ENCODE measurements around the gene SLC26A1. TPM values are rescaled to one million over a fixed set of nuclear protein-coding genes. Genes with fewer than 3 reads are reported as not detected.
"Not testable (repeated sequence)": the region's sequence is repeated elsewhere in the genome, so short reads cannot be mapped to it uniquely, and the experiment has no call there.

Gene SLC26A1
- total RNA-seq, 1 experiment from 2014 or later: not detected

DNA sequence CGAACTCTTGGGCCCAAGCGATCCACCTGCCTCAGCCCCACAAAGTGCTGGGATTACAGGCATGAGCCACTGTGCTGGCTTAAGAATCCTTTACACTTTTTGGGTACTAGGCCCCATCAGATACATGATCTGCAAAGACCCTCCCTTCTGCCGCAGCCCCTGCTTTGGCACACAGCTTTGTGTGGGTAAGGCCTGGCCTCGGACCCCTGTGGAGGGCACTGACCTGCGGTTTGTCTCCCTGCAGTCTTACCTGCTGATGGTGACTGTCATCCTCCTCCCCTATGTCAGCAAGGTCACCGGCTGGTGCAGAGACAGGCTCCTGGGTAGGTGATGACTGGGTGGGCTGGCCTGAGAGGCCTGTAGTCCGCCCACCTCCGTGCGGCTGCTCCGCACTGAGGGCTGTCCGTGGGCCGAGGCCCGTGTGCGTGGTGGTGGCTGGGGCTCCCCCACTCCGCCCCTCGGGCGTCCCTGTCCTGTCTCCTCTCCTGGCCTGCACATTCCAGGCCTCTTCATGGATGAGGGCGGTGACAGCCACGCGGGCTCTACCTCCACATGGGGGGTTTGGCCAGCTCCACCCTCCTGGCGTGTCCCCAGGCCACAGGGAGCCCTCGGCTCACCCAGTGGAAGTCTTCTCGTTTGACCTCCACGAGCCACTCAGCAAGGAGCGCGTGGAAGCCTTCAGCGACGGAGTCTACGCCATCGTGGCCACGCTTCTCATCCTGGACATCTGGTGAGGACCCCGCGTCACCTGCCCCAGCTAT, 37.9 kb downstream of the SLC26A1 start:
- DNase-seq (ENCODE audit: low read depth): no peak

DNA sequence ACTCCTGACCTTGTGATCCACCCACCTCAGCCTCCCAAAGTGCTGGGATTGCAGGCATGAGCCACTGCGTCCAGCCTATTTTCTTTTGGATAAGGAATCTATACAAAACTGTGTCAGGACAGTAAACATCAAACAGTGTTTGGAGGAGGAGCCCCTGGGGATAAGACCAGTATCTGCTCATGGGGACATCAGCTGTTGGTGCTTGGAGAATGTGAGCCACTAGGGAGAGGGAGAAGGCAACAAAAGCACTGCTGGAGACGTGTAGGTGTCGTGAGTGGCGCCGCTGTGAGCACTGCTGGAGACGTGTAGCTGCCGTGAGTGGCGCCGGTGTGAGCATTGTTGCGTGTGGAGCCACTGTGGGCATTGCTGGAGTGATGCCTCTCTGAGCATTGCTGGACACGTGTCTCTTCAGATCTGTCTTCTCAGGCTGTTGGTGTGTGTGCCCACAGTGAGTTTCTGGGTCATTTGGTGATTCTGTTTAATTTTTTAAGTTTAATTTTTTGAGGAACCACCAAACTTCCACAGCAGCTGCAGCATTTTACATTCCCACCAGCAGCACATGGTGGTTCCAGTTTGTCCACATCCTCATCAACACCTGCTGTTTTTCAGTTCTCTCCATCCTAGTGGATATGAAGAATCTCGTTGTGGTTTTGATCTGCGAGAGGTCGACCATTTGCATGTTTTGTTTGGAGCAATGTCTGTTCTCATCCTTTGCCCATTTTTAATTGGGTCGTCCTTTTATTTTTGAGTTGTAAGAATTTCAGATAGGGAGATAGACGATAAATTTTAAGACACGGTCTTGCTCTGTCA, 38.8 kb downstream of the SLC26A1 start:
- no peak for DNase-seq (ENCODE audit: low read depth)

DNA sequence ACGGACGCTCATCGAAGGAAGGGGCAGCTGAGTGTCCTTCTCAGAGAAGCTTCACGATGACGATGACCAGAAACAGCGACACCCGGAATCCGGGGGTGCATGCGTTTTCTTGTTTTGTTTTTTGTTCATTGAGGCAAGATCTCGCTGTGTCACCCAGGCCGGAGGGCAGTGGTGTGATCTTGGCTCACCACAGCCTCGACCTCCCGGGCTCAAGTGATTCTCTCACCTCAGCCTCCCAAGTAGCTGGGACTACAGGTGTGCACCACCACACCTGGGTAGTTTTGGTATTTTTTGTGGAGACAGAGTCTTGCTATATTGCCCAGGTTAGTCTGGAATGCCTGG, 39.7 kb downstream of the SLC26A1 start:
- no peak for DNase-seq (ENCODE audit: low read depth)

DNA sequence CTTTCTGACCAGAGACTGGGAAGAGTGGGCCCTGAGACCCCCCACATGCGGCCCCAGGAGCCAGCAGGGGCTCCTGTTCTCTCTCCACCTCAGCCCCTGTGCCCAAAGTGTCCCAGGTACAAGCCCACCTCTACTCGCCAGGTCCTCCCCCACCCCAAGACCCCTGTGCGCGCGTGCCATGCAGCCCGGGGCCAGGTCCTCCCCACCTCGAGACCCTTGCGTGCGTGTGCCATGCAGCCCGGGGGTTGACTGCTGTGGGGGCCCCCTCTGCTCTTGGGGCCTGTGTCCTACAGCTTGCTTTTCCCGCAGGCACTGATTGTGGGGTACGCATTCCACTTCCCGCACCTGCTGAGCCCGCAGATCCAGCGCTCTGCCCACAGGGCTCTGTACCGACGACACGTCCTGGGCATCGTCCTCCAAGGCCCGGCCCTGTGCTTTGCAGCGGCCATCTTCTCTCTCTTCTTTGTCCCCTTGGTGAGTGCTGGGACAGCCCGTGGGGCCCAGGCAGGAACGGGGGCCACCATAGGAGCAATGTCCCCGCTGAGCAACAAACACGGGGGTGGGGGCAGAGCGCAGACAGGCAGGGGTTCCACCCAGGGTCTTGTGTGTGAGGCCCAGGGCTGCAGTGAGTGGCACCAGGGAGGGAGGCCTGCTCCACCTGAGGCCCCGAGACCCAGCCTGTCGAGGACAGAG, 40.2 kb downstream of the SLC26A1 start:
- DNase-seq (ENCODE audit: low read depth): no peak

DNA sequence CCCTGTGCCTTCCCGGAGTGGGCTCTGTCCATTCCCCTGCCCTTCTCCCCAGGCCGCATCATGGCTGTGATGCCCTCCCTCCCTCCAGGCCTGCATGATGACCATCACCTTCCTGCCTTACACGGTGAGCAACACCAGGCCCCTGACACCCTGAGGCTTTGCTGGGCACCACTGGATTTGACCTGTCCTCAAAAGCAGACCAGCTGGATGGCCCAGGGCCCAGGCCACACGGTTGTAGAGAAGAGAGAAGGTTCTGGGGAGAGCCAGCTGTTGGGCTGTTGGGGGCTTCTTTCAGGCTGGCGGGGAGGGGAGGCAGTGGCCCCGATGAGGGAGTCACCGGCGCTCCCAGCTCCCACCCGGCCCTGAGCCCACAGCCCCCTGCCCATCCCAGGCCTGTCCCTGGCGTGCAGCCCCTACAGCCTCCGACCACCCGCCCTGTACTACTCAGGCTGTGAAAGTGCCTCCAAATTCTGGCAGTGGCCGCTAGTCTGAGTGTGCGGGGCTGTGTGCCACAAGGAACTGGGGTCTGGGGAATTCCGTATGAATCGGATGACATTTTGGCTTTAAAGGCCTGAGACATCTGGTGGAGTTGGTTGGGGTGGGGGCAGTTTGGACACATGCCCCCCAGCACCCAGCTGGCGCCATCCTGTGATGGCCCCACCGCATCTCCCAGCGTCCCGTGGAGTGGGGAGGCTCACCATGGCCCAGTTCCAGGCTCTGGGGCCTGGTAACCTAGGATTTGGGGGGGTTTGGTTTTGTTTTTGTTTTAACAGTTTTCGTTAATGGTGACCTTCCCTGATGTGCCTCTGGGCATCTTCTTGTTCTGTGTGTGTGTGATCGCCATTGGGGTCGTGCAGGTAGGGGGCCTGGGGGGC, 41.4 kb downstream of the SLC26A1 start:
- no peak for DNase-seq (ENCODE audit: low read depth)

DNA sequence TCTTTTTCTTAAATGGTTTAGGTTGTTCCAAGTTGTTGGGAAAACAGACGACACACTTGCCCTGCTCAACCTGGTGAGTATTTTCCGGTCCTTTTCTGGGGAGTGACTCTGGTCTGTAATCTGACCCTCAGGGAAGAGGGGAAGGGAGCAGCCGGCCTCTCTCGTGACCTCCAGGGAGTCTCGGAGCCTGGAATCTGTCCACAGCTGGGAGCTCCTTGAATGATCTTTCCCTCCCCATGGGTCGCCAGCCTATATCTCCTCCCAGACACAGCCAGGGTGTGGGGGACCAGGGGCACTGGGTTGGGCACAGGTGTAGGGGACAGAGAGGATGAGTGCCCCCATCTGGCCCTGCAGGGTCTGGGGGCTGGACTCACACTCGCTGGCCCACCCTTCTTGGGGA, 42.0 kb downstream of the SLC26A1 start:
- no peak for DNase-seq (ENCODE audit: low read depth)

DNA sequence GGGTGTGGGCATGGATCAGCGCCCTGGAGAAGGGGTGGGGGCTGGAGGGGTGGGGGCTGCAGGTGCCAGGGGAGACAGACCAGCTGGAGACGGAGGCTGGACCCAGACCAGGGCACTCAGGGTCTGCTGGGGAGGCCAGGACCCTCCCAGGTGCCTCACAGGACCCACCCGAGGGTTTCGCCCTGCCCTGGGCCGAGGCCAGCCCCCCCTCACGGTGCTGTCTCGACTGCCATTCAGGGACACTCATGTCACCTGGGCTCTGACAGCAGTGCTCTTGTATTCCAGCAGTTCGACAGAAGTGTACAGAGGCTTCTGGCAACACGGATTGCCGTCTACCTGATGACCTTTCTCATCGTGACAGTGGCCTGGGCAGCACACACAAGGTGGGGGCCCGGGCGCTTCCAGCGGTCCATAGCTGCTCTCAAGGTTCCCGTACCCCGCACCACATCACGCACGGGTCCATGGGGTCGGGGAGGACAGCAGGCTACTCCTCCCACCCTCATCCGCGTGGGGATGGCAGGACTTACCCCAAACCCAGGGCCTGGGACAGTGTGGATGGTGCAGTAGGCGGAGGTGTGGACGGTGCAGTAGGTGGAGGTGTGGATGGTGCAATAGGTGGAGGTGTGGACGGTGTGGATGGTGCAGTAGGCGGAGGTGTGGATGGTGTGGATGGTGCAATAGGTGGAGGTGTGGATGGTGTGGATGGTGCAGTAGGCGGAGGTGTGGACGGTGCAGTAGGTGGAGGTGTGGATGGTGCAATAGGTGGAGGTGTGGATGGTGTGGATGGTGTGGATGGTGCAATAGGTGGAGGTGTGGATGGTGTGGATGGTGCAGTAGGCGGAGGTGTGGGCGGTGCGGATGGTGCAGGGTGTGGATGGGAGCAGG, 42.8 kb downstream of the SLC26A1 start:
- no peak for DNase-seq (ENCODE audit: low read depth)

DNA sequence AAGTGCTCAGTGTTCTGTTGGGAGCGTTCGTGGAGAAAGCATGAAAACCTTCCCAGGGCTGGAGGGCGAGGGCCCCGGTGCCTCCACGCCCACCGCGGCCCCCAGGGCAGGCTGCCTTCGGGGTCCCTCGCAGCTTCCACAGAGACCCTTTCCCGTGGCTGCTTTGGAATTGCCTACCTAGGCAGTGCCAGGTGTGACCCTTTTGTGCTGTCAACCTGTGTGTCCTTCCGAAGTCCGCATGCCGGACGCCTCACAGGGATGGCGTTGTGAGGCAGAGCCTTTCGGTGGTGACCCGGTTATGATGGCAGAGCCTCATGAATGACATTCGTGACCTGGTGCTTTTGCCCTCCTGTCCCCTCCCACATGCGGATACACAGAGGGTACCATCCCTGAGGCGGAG, 43.5 kb downstream of the SLC26A1 start:
- no peak for DNase-seq (ENCODE audit: low read depth)

DNA sequence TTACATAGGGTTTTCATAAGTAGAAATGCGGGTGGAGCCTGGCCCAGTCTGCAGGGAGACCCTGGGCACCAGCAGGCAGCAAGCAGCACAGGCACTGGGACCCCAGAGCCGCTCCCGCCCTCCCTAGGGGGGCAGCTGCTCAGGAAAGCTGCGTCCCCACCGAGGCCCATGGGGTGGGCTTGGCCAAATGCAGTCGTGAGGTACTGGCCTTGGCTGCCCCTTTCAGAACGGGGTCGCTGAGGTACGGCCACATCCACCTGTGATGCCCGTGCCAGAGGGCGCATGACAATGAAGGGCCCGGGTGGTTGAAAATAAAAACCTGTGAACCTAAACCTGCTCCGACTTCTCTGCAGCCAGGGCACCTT, 44.3 kb downstream of the SLC26A1 start:
- no peak for DNase-seq (ENCODE audit: low read depth)

DNA sequence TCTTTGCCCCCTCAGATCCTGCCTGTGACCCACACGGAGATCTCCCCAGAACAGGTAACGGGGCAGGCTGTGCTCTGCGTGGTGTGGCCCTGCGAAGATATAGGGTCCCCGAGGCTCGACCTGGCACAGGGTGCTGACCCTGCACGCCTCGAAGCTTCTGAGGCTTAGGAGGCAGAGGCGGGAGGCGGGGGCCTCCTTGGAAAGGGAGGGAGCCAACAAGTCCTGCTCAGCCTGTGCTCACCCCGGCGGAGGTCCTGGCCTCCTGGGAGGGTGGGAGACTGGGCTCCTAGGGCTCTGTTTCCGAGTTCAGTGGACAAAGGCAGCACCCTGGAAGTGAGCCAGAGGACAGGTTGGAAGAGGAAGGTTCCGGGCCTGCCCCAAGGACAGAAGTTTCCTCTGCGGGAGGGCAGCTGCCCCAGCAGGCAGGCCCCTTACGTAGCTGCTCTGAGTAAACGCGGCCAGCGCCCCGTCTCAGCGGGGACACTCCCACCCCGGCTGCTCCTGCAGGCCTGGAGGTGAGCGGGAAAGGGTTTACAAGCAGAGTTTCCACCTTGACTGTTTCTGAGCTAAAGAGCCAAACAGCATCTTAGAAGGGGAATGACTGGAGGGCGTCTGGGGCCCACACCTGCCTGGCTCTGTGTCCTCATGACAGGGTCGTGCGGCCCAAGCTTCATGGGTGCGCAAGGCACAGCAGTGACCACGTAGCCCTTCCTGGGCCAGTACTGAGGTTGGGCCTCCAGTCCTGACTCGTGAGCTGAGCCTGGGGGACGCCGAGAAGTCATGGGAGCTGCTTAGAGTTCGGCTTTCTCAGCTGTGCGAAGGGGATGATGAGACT, 44.9 kb downstream of the SLC26A1 start:
- no peak for DNase-seq (ENCODE audit: low read depth)

DNA sequence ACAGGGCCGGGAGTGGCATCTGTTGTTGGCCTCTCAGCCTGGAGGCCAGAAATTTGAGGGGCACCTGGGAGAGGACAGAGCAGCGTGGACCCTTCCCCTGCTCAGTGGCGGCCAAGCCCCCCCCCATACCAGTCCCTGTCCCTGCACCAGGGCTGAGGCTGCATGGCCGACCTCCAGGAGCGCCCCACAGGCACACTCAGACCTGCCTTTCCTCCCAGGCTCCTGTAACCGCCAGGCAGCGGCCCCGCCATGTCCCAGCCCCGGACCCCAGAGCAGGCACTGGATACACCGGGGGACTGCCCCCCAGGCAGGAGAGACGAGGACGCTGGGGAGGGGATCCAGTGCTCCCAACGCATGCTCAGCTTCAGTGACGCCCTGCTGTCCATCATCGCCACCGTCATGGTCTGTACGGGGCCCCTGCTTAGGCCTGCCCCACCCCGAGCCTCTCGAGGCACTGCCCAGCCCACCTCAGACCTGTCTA, 45.7 kb downstream of the SLC26A1 start:
- no peak for DNase-seq (ENCODE audit: low read depth)

DNA sequence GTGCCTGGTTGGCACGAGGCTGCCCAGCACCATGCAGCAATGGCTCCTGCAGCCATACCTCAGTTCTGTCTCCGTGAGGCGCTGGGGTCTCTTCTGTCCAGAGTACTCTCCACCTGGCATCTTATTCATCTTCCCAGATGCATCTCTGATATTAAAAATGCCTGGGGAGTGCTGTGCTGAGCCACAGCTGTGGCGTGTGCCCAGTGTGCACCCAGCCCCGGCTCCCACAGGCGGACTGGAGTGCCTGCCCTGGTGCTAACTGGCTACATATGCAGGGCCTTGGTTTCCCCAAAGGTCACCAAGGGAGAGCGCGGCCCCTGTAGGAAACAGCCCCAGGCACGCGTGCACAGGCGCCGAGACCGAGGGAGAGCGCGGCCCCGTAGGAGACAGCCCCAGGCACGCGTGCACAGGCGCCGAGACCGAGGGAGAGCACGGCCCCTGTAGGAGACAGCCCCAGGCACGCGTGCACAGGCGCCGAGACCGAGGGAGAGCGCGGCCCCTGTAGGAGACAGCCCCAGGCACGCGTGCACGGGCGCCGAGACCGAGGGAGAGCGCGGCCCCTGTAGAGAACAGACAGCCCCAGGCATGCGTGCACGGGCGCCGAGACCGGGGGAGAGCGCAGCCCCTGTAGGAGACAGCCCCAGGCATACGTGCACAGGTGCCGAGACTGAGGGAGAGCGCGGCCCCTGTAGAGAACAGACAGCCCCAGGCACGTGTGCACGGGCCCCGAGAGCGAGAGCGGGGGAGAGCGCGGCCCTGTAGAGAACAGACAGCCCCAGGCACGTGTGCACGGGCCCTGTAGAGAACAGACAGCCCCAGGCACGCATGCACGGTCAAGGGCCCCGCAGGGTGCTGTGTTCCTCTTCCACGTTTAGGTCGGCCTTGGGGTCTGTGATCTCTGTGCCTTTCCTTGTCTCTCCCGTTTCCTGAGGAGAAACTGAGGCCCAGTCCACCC, 46.4 kb downstream of the SLC26A1 start:
- DNase-seq (ENCODE audit: low read depth): no peak

DNA sequence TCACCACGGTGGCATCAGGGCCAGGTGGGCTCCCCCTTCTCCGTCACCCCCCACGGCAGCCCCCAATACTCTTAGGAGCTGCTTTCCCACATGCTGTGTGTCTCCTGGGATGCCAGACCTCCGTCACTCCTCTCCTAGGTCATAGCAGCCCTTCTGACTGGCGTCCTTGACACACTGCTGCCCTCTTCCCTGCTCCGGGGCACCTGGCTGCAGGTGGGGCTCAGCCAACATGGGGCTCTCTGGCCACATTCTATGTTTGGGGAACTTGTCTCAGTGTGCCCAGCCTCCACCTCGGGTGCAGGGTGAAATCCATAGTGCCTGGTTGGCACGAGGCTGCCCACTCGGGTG, 47.1 kb downstream of the SLC26A1 start:
- DNase-seq (ENCODE audit: low read depth): no peak

DNA sequence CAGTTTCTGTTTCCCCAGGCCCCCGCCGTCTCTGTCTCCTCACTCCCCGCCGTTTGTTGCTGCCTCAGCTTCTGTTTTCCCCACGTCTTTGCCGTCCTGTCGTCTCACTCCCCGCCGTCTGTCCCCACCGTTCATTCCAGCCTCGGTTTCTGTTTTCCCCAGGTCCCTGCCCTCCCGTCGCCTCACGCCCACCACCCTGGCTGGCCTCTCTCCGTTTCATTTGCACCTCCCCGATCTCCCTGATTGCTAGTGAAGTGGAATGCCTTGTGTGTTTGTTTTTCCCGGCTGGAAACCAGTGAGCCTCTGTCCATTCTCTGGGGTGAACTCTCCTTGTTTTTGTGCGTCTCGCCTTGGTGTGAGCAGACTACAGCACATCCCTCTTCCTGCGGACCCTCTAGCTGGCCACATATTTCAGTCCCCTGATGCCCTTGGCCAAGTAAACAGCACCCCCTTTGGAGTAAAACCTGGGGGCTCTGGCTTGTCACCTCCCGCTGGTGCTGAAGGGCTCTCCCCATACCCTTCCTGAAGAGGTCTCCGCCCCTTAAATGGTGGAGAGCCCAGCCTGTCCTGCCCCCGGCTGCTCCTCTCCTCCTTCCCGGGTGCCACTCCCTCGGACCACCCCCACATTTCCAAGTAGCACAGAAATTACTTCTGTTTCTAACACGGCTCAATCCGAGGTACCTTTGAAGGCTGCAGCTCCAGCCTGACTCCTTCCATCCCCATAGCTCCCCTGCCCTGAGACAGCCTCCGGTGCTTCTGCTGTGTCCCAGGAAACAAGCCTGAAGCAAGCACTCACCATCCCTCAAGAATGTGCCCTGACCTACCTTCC, 47.7 kb downstream of the SLC26A1 start:
- DNase-seq (ENCODE audit: low read depth): no peak

DNA sequence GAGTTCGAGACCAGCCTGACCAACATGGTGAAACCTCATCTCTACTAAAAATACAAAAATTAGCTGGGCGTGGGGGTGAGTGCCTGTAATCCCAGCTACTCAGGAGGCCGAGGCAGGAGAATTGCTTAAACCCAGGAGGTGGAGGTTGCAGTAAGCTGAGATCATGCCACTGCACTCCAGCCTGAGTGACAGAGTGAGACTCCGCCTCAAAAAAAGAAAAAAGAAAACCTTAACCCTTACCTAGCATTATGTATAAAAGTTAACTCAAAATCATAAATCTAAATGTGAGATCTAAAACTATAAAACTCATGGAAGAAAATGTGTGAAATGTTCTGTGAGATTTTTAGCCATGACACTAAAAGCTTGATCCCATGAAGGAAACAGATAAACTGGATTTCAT, 53.7 kb downstream of the SLC26A1 start:
- DNase-seq (ENCODE audit: low read depth): not testable (repeated sequence)
